LNCaP clone FGC (cell line): ENCODE results near the gene DNAH1.

ENCODE experiments used
- DNase-seq: peaks from one replicate; pipeline ENCODE4 v3.0.0-alpha.2; 2011; ENCODE audit warnings: low read depth
- H3K4me3 ChIP-seq: 2 replicates; pipeline ENCODE4 v1.5.1; 2011; ENCODE audit warnings: mild to moderate bottlenecking, low read depth, low read length, control low read depth
- TF ChIP-seq, protein P1 (sequence below): IDR thresholded peaks from 2 replicates; pipeline ENCODE4 v1.5.1; 2012; ENCODE audit warnings: mild to moderate bottlenecking; ENCODE audit not compliant: control insufficient read depth, insufficient read depth; ENCODE audit errors: extremely low read depth

DNAH1 gene

DNA sequence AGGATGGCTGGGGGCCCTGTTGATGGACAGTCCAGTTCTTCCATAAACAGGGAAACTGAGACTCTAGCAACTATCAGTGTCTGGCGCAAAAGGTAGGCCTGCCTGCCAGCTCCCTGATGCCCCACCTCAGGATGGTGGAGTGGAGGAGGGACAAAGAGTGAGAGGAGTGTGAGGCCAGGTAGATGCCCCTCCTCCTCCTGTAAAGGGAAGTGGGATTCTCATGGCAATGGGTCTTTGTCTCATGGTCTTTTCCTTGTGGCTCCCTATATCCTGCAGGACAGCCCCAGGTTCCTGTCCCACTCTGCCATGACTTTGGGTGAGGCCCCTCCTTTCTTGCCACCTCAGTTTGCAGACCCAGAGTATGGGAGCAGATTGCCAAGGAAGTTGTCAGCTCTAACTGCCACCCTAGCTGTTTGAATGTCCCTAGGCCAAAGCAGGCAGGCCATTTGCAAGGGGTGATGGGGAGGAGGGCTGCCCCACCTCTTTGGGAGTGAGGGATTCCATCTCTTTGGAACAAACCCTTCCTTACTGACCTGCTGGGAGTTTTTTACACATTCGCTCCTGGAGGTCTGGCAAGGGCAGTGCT lies 2.8 kb upstream of the DNAH1 start:
- TF ChIP-seq, protein P1, sequence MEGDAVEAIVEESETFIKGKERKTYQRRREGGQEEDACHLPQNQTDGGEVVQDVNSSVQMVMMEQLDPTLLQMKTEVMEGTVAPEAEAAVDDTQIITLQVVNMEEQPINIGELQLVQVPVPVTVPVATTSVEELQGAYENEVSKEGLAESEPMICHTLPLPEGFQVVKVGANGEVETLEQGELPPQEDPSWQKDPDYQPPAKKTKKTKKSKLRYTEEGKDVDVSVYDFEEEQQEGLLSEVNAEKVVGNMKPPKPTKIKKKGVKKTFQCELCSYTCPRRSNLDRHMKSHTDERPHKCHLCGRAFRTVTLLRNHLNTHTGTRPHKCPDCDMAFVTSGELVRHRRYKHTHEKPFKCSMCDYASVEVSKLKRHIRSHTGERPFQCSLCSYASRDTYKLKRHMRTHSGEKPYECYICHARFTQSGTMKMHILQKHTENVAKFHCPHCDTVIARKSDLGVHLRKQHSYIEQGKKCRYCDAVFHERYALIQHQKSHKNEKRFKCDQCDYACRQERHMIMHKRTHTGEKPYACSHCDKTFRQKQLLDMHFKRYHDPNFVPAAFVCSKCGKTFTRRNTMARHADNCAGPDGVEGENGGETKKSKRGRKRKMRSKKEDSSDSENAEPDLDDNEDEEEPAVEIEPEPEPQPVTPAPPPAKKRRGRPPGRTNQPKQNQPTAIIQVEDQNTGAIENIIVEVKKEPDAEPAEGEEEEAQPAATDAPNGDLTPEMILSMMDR, result no peak
- H3K4me3 ChIP-seq, result no peak overlapping the region
- DNase-seq, result no peak

DNA sequence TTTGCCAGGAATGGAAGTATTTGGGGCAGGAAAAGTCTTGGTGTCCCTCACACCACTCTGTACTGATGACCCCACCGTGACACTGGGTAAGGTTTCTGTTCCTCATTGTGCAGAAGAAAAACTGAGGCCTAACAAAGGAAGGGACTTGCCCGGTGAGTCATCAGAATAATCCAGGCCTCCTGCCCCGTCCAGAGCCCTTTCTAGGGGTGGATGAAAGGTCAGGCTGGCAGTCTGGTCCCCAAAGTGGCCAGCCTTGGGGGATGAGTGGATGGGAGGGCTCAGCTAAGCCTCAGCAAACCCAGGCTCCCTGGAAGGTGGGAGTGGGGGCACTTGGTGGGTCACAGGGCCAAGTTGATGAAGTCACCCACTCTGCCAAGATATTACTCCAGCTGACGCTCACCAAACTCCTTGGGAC lies 2.3 kb upstream of the DNAH1 start:
- TF ChIP-seq, protein P1, result no peak
- H3K4me3 ChIP-seq, result no peak overlapping the region
- no peak for DNase-seq

DNA sequence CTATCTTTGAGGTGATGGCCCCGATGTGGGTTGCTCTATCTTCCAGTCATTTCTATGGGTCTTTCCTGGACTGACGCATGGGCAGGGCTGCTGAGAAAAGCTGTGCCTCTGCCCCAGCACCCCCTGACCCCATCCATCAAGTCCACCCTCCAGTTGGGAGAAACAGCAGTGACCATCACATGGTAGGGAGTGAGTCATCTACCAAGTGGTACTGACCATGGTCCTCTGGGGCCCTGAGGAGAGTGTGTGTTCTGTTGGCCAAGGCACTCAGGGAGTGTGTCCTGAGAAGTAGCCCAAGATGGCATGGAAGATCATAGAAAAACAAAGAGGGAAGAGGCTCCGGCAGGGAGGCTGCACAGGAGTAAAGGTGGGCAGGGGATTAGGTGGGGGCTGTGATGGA lies 1.6 kb upstream of the DNAH1 start:
- no peak overlapping the region for H3K4me3 ChIP-seq
- no peak for DNase-seq
- TF ChIP-seq, protein P1, result no peak

DNA sequence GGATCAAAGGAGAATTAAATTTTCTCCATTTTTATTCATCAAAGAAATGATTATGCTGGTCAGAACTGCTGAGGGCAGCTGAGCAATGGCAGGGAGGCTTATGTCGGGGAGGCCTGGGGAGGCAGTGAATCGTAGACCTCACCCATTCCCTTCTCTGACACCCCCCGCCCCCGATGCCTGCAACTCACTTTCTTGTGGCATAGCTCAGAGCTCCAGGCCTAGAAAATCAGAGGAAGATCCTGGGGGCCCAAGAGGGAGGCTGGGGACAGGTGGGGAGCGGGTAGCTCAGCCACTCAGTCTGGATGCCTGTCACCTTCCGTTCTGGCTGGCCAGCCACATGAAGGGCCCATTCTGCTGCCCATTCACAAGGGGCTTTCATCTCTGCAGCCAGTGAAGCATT lies 1.1 kb upstream of the DNAH1 start:
- TF ChIP-seq, protein P1, result no peak
- H3K4me3 ChIP-seq, result no peak overlapping the region
- no peak for DNase-seq

DNA sequence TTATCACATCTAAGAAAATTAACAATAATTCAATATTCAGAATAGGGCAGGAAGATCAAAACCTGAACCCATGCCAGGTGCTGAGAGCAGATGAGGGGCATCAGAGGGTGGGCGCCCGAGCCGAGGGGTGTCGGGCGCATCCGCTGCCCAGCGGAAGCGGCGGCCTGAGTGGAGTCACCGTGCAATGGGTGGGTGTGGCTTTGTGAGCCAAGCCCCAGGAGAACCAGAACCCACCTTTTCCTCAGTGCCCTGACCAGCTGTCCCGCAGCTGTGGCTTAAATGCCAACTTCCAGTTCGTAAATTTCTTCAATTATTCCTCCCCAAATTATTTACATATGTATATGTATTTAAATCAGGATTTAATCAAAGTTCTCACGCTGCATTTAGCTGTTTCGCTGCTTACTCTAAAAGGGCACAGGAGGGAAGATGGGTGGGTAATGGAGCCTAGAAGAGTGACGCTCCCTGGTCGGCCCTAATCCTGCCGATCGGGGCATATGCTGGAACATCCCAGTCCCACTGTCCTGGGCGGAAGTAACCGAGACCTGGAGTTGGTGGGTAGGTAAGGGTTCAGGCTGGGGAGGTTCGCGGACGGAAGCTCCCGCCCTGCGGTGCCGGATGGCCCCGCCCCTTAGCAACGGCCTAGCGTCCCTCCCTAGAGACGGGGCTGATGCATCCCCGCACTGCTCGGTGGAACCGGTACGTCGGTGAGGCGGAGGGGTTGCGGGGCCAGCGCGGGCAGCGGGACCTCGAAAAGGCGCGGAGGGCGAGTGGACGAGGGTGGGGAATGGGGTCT lies 1.3 kb downstream of the DNAH1 start:
- TF ChIP-seq, protein P1, result no peak
- no peak for DNase-seq
- no peak overlapping the region for H3K4me3 ChIP-seq

DNA sequence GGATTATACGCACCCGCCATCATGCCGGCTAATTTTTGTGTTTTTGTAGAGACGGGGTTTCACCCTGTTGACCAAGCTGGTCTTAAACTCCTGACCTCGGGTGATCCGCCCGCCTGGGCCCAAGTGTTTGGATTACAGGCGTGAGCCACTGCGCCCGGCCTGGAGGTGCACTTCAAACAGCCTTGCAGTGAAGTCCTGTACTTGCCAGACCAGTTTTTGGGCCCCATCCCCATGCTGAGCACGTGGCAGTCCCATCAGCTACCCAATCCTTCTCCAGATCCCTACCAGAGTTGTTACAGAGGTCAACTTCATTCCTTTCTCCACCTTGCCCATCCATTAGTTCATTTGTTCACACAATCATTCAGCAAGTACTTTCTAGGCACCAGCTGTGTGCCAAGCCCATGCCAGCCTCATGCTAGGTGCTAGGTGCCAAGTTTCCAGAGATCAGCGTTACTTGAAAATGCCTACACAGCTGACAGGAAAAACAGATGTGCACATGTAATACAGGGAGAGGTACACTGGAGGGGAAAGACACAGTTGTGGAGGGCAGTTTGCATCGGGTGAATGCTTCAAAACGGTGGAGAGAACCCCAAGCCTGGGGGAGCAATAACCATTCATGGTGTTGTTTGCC lies 2.2 kb downstream of the DNAH1 start:
- DNase-seq, result no peak
- no peak overlapping the region for H3K4me3 ChIP-seq
- TF ChIP-seq, protein P1, result no peak
